Endothelial cell of umbilical vein (primary cell): ENCODE measurements around the gene SLC9A3. TPM values are rescaled to one million over a fixed set of nuclear protein-coding genes. Genes with fewer than 3 reads are reported as not detected.

ENCODE experiments used
- BruUV-seq: library from RNA; stranded (reverse); fragments of 400-500 nt; replicated peaks from 2 replicates; lab custom pipeline; 2021; lab: Mats Ljungman, UMichigan
- CTCF ChIA-PET: fragments of 300-600, 350-600 bp; sonication (Branson Sonifier 250); formaldehyde crosslinking; loops from one replicate; lab custom pipeline; 2021; ENCODE audit warnings: antibody characterized with exemption, inconsistent platforms; lab: Charles Lee
- POLR2A ChIA-PET: fragments of 300-600, 350-600 bp; sonication (Branson Sonifier 250); formaldehyde crosslinking; loops from one replicate; lab custom pipeline; 2021; ENCODE audit warnings: antibody characterized with exemption, inconsistent platforms; lab: Charles Lee
- DNase-seq: peaks from one replicate; pipeline ENCODE4 v3.0.0-alpha.2; 2011; ENCODE audit warnings: low read depth, low spot score
- FAIRE-seq: peaks from 2 replicates; lab custom pipeline; 2011; peaks lifted over from hg19 to GRCh38; lab: Jason Lieb, UNC
- H2AFZ ChIP-seq: 2 replicates; pipeline ENCODE4 v1.6.0; 2012; ENCODE audit warnings: low read depth, low read length, control low read depth, inconsistent platforms
- H3K27ac ChIP-seq: 2 replicates; pipeline ENCODE4 v1.5.1; 2011; ENCODE audit warnings: low read depth, mild to moderate bottlenecking, control low read depth, low read length, moderate library complexity; ENCODE audit not compliant: insufficient read depth
- H3K27me3 ChIP-seq, 2 experiments: 2 replicates each; pipeline versions ENCODE4 v1.6.0 to v1.6.1; 2011; ENCODE audit warnings: low read length in 2 of 2, mixed read lengths in 1 of 2; ENCODE audit not compliant: control insufficient read depth in 2 of 2, insufficient read depth in 2 of 2
- H3K36me3 ChIP-seq, 2 experiments: 2 replicates in 1 of 2; 3 replicates in 1 of 2; pipeline ENCODE4 v1.5.1; 2011; ENCODE audit warnings: low read length in 2 of 2, mild to moderate bottlenecking in 1 of 2, moderate library complexity in 1 of 2; ENCODE audit not compliant: control insufficient read depth in 2 of 2, insufficient read depth in 2 of 2; ENCODE audit errors: extremely low read depth in 1 of 2
- H3K4me1 ChIP-seq: 3 replicates; pipeline ENCODE4 v1.5.1; 2011; ENCODE audit warnings: mild to moderate bottlenecking, low read length; ENCODE audit not compliant: control insufficient read depth, insufficient read depth; ENCODE audit errors: extremely low read depth
- H3K4me2 ChIP-seq: 2 replicates; pipeline ENCODE4 v1.6.1; 2011; ENCODE audit warnings: low read length, control low read depth, mixed read lengths; ENCODE audit not compliant: insufficient read depth
- H3K4me3 ChIP-seq, 3 experiments: fragments of 200-600 bp in 1 of 3; sonication (generic), shearing (Covaris generic) in 1 of 3; replicated peaks in 1 of 3; 2 replicates each; pipeline ENCODE4 v1.5.1; 2011 to 2016; ENCODE audit warnings: control low read depth in 3 of 3, low read length in 3 of 3, mild to moderate bottlenecking in 2 of 3, inconsistent platforms in 1 of 3, low read depth in 1 of 3, moderate library complexity in 1 of 3; ENCODE audit not compliant: insufficient read depth in 1 of 3
- H3K79me2 ChIP-seq: 2 replicates; pipeline ENCODE4 v1.6.0; 2012; ENCODE audit warnings: low read length, inconsistent platforms; ENCODE audit not compliant: control insufficient read depth, insufficient read depth
- H3K9ac ChIP-seq: replicated peaks from 2 replicates; pipeline ENCODE3; 2011; ENCODE audit warnings: low read length, control low read depth; ENCODE audit not compliant: insufficient read depth; ENCODE audit errors: extremely low read depth
- H3K9me1 ChIP-seq: replicated peaks from 3 replicates; pipeline ENCODE4 v1.6.0; 2011; ENCODE audit warnings: mild to moderate bottlenecking, low read length; ENCODE audit not compliant: control insufficient read depth, insufficient read depth; ENCODE audit errors: extremely low read depth
- H3K9me3 ChIP-seq: replicated peaks from 2 replicates; pipeline ENCODE4 v1.5.1; 2012; ENCODE audit warnings: low read length, inconsistent platforms; ENCODE audit not compliant: control insufficient read depth, insufficient read depth
- H4K20me1 ChIP-seq: replicated peaks from 2 replicates; pipeline ENCODE3; 2011; ENCODE audit warnings: mild to moderate bottlenecking, low read length; ENCODE audit not compliant: control insufficient read depth, insufficient read depth; ENCODE audit errors: extremely low read depth
- CTCF ChIP-seq, 2 donors: IDR thresholded peaks; 1 replicate in 1 of 2; 2 replicates in 1 of 2; pipeline ENCODE4 v1.5.1; 2011; ENCODE audit warnings: low read length in 2 of 2, mild to moderate bottlenecking in 2 of 2, moderate library complexity in 2 of 2, control low read depth in 1 of 2, inconsistent platforms in 1 of 2, low read depth in 1 of 2; ENCODE audit not compliant: insufficient read depth in 1 of 2; ENCODE audit errors: extremely low read depth in 1 of 2
- EZH2 ChIP-seq: IDR thresholded peaks from 2 replicates; pipeline ENCODE4 v1.6.1; 2012; ENCODE audit warnings: borderline replicate concordance, low read depth, mild to moderate bottlenecking, moderate library complexity, low read length, inconsistent platforms; ENCODE audit not compliant: severe bottlenecking
- FOS ChIP-seq: IDR thresholded peaks from 2 replicates; pipeline ENCODE4 v1.6.1; 2011; ENCODE audit warnings: mild to moderate bottlenecking, low read length, moderate library complexity, borderline replicate concordance; ENCODE audit not compliant: insufficient read depth
- GATA2 ChIP-seq: IDR thresholded peaks from 2 replicates; pipeline ENCODE4 v1.7.0; 2011; ENCODE audit warnings: low read depth, mild to moderate bottlenecking, moderate library complexity, mixed read lengths, low read length; ENCODE audit not compliant: insufficient read length, insufficient read depth
- JUN ChIP-seq: IDR thresholded peaks from 2 replicates; pipeline ENCODE4 v1.6.1; 2011; ENCODE audit warnings: borderline replicate concordance, low read depth; ENCODE audit not compliant: insufficient read length, insufficient read depth
- MYC ChIP-seq: IDR thresholded peaks from one replicate; pipeline ENCODE4 v1.6.1; 2011; ENCODE audit warnings: mild to moderate bottlenecking, low read depth, low read length
- POLR2A ChIP-seq: IDR thresholded peaks from 2 replicates; pipeline ENCODE4 v1.6.1; 2012; ENCODE audit warnings: low read depth, mild to moderate bottlenecking, control low read depth, low read length
- POLR2AphosphoS5 ChIP-seq: IDR thresholded peaks from 2 replicates; pipeline ENCODE4 v1.6.1; 2012; ENCODE audit warnings: low read depth, mild to moderate bottlenecking, control low read depth, low read length, moderate library complexity; ENCODE audit not compliant: insufficient read depth
- dilution Hi-C: fragments of 300-500 bp; cut with MboI; formaldehyde crosslinking; loops from one replicate; pipeline ENCODE4 v1.15.0; 2019; ENCODE audit warnings: low sequenced_read_pairs; ENCODE audit not compliant: extremely low pct_ligation_motif_present
- intact Hi-C: fragments of 100-400 bp; cut with micrococcal nuclease; formaldehyde crosslinking; loops from one replicate; pipeline ENCODE4 v1.10.0; 2022
- polyA plus RNA-seq, 4 experiments: library from polyadenylated mRNA; depleted of rRNA in 3 of 4; stranded (reverse) in 3 of 4; unstranded in 1 of 4; fragments of >200 nt; gene quantifications; 2 replicates each; pipeline versions ENCODE4 v1.2.1 to v1.2.3, GENCODE V29; 2011 to 2012; ENCODE audit warnings: missing spikeins in 1 of 4
- total RNA-seq: library from RNA; stranded (reverse); gene quantifications from 2 replicates; pipeline ENCODE4 v1.2.3, GENCODE V29; 2021
- TF ChIP-seq, protein P1 (sequence below): IDR thresholded peaks from 2 replicates; pipeline ENCODE4 v1.6.1; 2011; ENCODE audit not compliant: insufficient read depth, insufficient read length

Gene SLC9A3
- total and polyA plus RNA-seq, 2 donors (not counting 3 experiments of a cell fraction or from before 2014, with no cell fraction given) = 0.79 to 0.82 TPM

GRCh38 chr5:458547-459353 lies 65.5 kb downstream of the SLC9A3 start:
- Histone ChIP-seq H3K9me3 (no peaks in the 10 kb centered on the region), H3K36me3 (peaks cover 10 to 37% of the 10 kb centered on the region in 2 experiments), H3K9ac (no peak overlapping the region), H3K9me1 (no peaks in the 10 kb centered on the region), H2AFZ (no peak overlapping the region), H3K27ac (no peak overlapping the region), H3K4me1 (no peaks in the 10 kb centered on the region), H3K4me3 (no peak overlapping the region), H3K27me3 (no peaks in the 10 kb centered on the region), H3K4me2 (no peak overlapping the region), H3K79me2 (peaks cover 17% of the 10 kb centered on the region), H4K20me1 (no peaks in the 10 kb centered on the region)
- CTCF ChIA-PET = interaction anchor here (0.7 to 1.3 kb wide), 2 partner anchors 12 to 142 kb away, joined by 3 to 4 read pairs; no protein-coding TSS in a partner anchor
- intact Hi-C loops = no loop called here
- POLR2A ChIA-PET = no interaction called here
- peak; percentile 8 for DNase-seq
- TF ChIP-seq, protein P1, sequence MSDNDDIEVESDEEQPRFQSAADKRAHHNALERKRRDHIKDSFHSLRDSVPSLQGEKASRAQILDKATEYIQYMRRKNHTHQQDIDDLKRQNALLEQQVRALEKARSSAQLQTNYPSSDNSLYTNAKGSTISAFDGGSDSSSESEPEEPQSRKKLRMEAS = no peak
- TF ChIP-seq FOS = no peak
- TF ChIP-seq GATA2 = no peak
- TF ChIP-seq CTCF (IDR thresholded peaks at IDR 0.05; ENCODE audit: extremely low read depth in 1 of 2, insufficient read depth in 1 of 2, low read depth in 1 of 2, low read length in 2 of 2) = no peak
- TF ChIP-seq MYC = no peak
- TF ChIP-seq JUN = no peak
- TF ChIP-seq POLR2A = no peak
- TF ChIP-seq EZH2 = no peak
- TF ChIP-seq POLR2AphosphoS5 = no peak
- BruUV-seq = no TSS peak
- dilution Hi-C loops = no loop called here
- no peak for FAIRE-seq
